ENCODE measurements around the gene RAD23B.
"Not testable (repeated sequence)": the region's sequence is repeated elsewhere in the genome, so short reads cannot be mapped to it uniquely, and the experiment has no call there.

The RAD23B gene

GRCh38 chr9:107293543-107294085 is 10.5 kb downstream of the RAD23B start:
- no peak for DNase-seq (ENCODE audit: low spot score)

- no peak for DNase-seq (ENCODE audit: low spot score)
These were observed 11.7 kb downstream of the RAD23B start for GRCh38 chr9:107294756-107295155.

- DNase-seq (ENCODE audit: low spot score) = no peak
These were observed 12.9 kb downstream of the RAD23B start for GRCh38 chr9:107295995-107296394.

GRCh38 chr9:107296592-107296991 is 13.5 kb downstream of the RAD23B start:
- not testable (repeated sequence) for DNase-seq (ENCODE audit: low spot score)

- DNase-seq (ENCODE audit: low spot score) = no peak
These were observed 16.4 kb downstream of the RAD23B start for GRCh38 chr9:107299437-107299836.

- DNase-seq (ENCODE audit: low spot score) = no peak
These were observed 23.2 kb downstream of the RAD23B start for GRCh38 chr9:107306308-107306707.

GRCh38 chr9:107307331-107307730 is 24.3 kb downstream of the RAD23B start:
- no peak for DNase-seq (ENCODE audit: low spot score)

- no peak for DNase-seq (ENCODE audit: low spot score)
These were observed 25.4 kb downstream of the RAD23B start for GRCh38 chr9:107308461-107308860.

- no peak for DNase-seq (ENCODE audit: low spot score)
These were observed 26.2 kb downstream of the RAD23B start for GRCh38 chr9:107309271-107309670.

- DNase-seq (ENCODE audit: low spot score) = no peak
These were observed 29.4 kb downstream of the RAD23B start for GRCh38 chr9:107312376-107313050.

GRCh38 chr9:107313555-107314096 is 30.5 kb downstream of the RAD23B start:
- DNase-seq (ENCODE audit: low spot score) = no peak

- no peak for DNase-seq (ENCODE audit: low spot score)
These were observed 31.7 kb downstream of the RAD23B start for GRCh38 chr9:107314763-107315162.

GRCh38 chr9:107316795-107317661 is 33.9 kb downstream of the RAD23B start:
- no peak for DNase-seq (ENCODE audit: low spot score)

GRCh38 chr9:107322643-107323042 is 39.6 kb downstream of the RAD23B start:
- DNase-seq (ENCODE audit: low spot score) = no peak

- DNase-seq (ENCODE audit: low spot score) = no peak
These were observed 40.9 kb downstream of the RAD23B start for GRCh38 chr9:107323836-107324585.

GRCh38 chr9:107325842-107326241 is 42.8 kb downstream of the RAD23B start:
- DNase-seq (ENCODE audit: low spot score) = no peak

- no peak for DNase-seq (ENCODE audit: low spot score)
These were observed 45.4 kb downstream of the RAD23B start for GRCh38 chr9:107328510-107328909.

GRCh38 chr9:107330420-107330819 is 47.3 kb downstream of the RAD23B start:
- no peak for DNase-seq (ENCODE audit: low spot score)

- no peak for DNase-seq (ENCODE audit: low spot score)
These were observed 49.8 kb downstream of the RAD23B start for GRCh38 chr9:107332883-107333282.

GRCh38 chr9:107333363-107333762 is 50.3 kb downstream of the RAD23B start:
- no peak for DNase-seq (ENCODE audit: low spot score)

GRCh38 chr9:107334103-107334776 is 51.2 kb downstream of the RAD23B start:
- no peak for DNase-seq (ENCODE audit: low spot score)

GRCh38 chr9:107335331-107335730 is 52.3 kb downstream of the RAD23B start:
- DNase-seq (ENCODE audit: low spot score) = no peak
